ENCODE data around the gene LAS1L.
A peak's percentile ranks its signal among the peaks of the same experiment; 100 is the strongest.

Gene LAS1L

DNA sequence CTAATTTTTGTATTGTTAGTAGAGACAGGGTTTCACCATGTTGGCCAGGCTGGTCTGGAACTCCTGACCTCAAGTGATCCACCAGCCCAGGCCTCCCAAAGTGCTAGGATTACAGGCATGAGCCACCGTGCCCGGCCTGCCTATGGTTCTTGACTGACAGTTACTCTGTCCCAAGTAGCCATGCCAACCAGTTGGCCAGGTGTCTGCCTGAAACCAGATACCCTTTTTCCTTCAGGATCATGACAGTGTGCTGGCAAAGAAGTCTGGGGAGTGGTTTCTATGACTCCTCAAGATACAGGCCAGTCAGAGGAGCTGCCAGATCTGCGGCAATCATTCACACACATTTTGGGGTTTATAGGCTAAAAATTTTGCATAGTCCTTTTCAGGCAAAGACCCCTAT, 1.7 kb upstream of the LAS1L start:
- ATAC-seq, result no peak
- TF ChIP-seq TCF4 (CRISPR knock-in tag; IDR thresholded peaks at IDR 0.05; ENCODE audit: borderline replicate concordance), result no peak
- TF ChIP-seq ZNF565 (CRISPR knock-in tag; conservative IDR thresholded peaks at IDR 0.05; ENCODE audit: low read depth), result no peak
- TF ChIP-seq ZNF8 (CRISPR knock-in tag; IDR thresholded peaks at IDR 0.05), result no peak
- no peak for TF ChIP-seq ISL1 (CRISPR knock-in tag; IDR thresholded peaks at IDR 0.05)

DNA sequence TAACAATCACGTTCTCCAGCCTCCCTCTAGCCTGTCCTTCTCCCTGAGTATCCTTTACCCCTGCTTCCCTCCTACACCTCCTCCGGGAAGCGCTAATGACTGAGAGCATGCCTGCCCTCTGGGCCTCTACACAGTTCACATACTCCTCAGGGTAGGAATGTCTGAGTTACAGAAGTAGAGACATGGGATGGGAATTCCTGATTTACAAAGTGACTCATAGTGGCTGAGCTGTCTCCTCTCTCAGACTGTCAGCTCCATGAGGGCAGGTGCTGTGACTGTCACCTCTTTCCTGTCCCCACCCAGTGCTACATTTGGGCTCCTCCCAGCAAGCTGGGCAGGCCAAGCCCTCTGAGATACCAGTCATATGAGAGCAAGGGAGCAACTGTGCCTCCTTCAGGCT, 2.6 kb downstream of the LAS1L start:
- TF ChIP-seq ZNF8 (CRISPR knock-in tag; IDR thresholded peaks at IDR 0.05) (no peak), TOX (CRISPR knock-in tag; IDR thresholded peaks at IDR 0.05; ENCODE audit: borderline replicate concordance) (no peak), GLIS3 (CRISPR knock-in tag; IDR thresholded peaks at IDR 0.05) (no peak), ZFP30 (CRISPR knock-in tag; IDR thresholded peaks at IDR 0.05) (no peak), RARB (CRISPR knock-in tag; IDR thresholded peaks at IDR 0.05) (no peak), ZC3H10 (CRISPR knock-in tag; IDR thresholded peaks at IDR 0.05) (no peak), PPARA (CRISPR knock-in tag; IDR thresholded peaks at IDR 0.05; ENCODE audit: borderline replicate concordance) (no peak), ARNTL (CRISPR knock-in tag; IDR thresholded peaks at IDR 0.05; ENCODE audit: borderline replicate concordance, low read depth) (no peak), BACH2 (CRISPR knock-in tag; IDR thresholded peaks at IDR 0.05; ENCODE audit: borderline replicate concordance) (no peak), SNAI2 (CRISPR knock-in tag; IDR thresholded peaks at IDR 0.05) (no peak), ZNF70 (CRISPR knock-in tag; IDR thresholded peaks at IDR 0.05) (no peak)
- TF ChIP-seq, protein P1, sequence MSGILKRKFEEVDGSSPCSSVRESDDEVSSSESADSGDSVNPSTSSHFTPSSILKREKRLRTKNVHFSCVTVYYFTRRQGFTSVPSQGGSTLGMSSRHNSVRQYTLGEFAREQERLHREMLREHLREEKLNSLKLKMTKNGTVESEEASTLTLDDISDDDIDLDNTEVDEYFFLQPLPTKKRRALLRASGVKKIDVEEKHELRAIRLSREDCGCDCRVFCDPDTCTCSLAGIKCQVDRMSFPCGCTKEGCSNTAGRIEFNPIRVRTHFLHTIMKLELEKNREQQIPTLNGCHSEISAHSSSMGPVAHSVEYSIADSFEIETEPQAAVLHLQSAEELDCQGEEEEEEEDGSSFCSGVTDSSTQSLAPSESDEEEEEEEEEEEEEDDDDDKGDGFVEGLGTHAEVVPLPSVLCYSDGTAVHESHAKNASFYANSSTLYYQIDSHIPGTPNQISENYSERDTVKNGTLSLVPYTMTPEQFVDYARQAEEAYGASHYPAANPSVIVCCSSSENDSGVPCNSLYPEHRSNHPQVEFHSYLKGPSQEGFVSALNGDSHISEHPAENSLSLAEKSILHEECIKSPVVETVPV (CRISPR knock-in tag; IDR thresholded peaks at IDR 0.05), result no peak
- TF ChIP-seq, protein P2, sequence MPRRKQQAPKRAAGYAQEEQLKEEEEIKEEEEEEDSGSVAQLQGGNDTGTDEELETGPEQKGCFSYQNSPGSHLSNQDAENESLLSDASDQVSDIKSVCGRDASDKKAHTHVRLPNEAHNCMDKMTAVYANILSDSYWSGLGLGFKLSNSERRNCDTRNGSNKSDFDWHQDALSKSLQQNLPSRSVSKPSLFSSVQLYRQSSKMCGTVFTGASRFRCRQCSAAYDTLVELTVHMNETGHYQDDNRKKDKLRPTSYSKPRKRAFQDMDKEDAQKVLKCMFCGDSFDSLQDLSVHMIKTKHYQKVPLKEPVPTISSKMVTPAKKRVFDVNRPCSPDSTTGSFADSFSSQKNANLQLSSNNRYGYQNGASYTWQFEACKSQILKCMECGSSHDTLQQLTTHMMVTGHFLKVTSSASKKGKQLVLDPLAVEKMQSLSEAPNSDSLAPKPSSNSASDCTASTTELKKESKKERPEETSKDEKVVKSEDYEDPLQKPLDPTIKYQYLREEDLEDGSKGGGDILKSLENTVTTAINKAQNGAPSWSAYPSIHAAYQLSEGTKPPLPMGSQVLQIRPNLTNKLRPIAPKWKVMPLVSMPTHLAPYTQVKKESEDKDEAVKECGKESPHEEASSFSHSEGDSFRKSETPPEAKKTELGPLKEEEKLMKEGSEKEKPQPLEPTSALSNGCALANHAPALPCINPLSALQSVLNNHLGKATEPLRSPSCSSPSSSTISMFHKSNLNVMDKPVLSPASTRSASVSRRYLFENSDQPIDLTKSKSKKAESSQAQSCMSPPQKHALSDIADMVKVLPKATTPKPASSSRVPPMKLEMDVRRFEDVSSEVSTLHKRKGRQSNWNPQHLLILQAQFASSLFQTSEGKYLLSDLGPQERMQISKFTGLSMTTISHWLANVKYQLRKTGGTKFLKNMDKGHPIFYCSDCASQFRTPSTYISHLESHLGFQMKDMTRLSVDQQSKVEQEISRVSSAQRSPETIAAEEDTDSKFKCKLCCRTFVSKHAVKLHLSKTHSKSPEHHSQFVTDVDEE (CRISPR knock-in tag; IDR thresholded peaks at IDR 0.05), result no peak
- TF ChIP-seq, protein P3, sequence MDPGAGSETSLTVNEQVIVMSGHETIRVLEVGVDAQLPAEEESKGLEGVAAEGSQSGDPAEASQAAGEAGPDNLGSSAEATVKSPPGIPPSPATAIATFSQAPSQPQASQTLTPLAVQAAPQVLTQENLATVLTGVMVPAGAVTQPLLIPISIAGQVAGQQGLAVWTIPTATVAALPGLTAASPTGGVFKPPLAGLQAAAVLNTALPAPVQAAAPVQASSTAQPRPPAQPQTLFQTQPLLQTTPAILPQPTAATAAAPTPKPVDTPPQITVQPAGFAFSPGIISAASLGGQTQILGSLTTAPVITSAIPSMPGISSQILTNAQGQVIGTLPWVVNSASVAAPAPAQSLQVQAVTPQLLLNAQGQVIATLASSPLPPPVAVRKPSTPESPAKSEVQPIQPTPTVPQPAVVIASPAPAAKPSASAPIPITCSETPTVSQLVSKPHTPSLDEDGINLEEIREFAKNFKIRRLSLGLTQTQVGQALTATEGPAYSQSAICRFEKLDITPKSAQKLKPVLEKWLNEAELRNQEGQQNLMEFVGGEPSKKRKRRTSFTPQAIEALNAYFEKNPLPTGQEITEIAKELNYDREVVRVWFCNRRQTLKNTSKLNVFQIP (CRISPR knock-in tag; IDR thresholded peaks at IDR 0.05; ENCODE audit: borderline replicate concordance, low read depth), result no peak
- TF ChIP-seq, protein P4, sequence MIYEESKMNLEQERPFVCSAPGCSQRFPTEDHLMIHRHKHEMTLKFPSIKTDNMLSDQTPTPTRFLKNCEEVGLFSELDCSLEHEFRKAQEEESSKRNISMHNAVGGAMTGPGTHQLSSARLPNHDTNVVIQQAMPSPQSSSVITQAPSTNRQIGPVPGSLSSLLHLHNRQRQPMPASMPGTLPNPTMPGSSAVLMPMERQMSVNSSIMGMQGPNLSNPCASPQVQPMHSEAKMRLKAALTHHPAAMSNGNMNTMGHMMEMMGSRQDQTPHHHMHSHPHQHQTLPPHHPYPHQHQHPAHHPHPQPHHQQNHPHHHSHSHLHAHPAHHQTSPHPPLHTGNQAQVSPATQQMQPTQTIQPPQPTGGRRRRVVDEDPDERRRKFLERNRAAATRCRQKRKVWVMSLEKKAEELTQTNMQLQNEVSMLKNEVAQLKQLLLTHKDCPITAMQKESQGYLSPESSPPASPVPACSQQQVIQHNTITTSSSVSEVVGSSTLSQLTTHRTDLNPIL (CRISPR knock-in tag; IDR thresholded peaks at IDR 0.05; ENCODE audit: low read depth), result no peak
- ATAC-seq, result no peak

DNA sequence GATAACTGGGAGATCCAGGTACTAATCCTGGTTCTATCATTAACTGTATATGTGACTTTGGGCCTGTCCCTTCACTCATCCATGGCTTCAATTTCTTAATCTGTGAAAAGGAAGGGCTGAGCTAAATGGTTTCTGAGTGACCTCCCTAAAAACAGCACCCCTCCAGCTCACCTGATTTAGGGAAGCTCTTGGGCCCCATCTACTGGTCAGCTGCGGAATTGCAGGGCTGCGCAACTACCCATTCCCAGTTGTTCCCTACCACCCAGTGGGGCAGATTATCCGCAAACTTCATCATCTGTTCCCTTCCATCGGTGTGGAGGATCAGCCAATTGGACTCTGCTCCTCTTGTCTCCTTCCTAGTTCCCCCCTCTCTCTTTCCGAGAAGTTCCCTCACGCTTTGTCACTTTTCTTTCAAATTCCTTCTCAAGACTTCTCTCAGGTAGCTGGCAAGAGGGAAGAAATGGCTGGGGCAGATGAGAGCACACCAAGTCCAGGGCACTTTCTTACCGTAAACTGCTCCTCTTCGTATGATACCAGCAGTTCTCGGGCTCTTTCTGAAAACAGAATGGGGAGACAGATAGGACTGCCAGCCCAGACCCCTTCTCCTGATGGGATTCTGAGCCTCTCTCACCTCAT, 5.8 kb downstream of the LAS1L start:
- TF ChIP-seq, protein P4 (CRISPR knock-in tag; IDR thresholded peaks at IDR 0.05; ENCODE audit: low read depth), result no peak
- TF ChIP-seq ESRRG (CRISPR knock-in tag; IDR thresholded peaks at IDR 0.05) (no peak), OSR1 (CRISPR knock-in tag; IDR thresholded peaks at IDR 0.05) (no peak), GLIS3 (CRISPR knock-in tag; IDR thresholded peaks at IDR 0.05) (no peak), PPARA (CRISPR knock-in tag; IDR thresholded peaks at IDR 0.05; ENCODE audit: borderline replicate concordance) (no peak), ZNF8 (CRISPR knock-in tag; IDR thresholded peaks at IDR 0.05) (no peak)
- TF ChIP-seq, protein P1 (CRISPR knock-in tag; IDR thresholded peaks at IDR 0.05), result no peak
- peak; percentile 86 for ATAC-seq
